Measurements from ENCODE around the gene SAMD4B. TPM values are rescaled to one million over a fixed set of nuclear protein-coding genes. Genes with fewer than 3 reads are reported as not detected.

Gene SAMD4B
- total and polyA plus RNA-seq, 2 experiments from 2014 or later = 104 to 172 TPM

- TF ChIP-seq CREB1 (CRISPR knock-in tag; IDR thresholded peaks at IDR 0.05; ENCODE audit: low read depth) (no peak), EZH2phosphoT487 (IDR thresholded peaks at IDR 0.05; ENCODE audit: unreplicated experiment) (no peak), STAT1 (IDR thresholded peaks at IDR 0.05; ENCODE audit: unreplicated experiment) (no peak), ETS1 (IDR thresholded peaks at IDR 0.05) (no peak), REST (IDR thresholded peaks at IDR 0.05; ENCODE audit: unreplicated experiment) (no peak), CTCF (conservative IDR thresholded peaks at IDR 0.05; ENCODE audit: low read depth in 2 of 2) (no peak), POLR2AphosphoS5 (IDR thresholded peaks at IDR 0.05; ENCODE audit: low read depth) (no peak), EZH2 (IDR thresholded peaks at IDR 0.05; ENCODE audit: low read depth, unreplicated experiment) (no peak), ZNF331 (CRISPR knock-in tag; IDR thresholded peaks at IDR 0.05; ENCODE audit: low read depth) (no peak)
Measured at GRCh38 chr19:39370735-39371134, 28.5 kb downstream of the SAMD4B start (continued).

GRCh38 chr19:39372047-39372802 is 30.0 kb downstream of the SAMD4B start:
- ATAC-seq (no peak), DNase-seq (ENCODE audit: low spot score) (no peak)
- Histone ChIP-seq H2AFZ (no peak overlapping the region), H3K4me1 (ENCODE audit: insufficient read depth) (no peaks in the 10 kb centered on the region), H3K9me2 (ENCODE audit: insufficient read depth) (no peaks in the 10 kb centered on the region), H3F3A (replicated peaks; ENCODE audit: low read depth) (0 out of 2 replicates have a peak, but pooled peaks cover 5% of the 10 kb centered on the region), H3K27ac (ENCODE audit: low read depth) (no peak overlapping the region), H3K4me3 (no peak overlapping the region), H3K79me2 (replicated peaks; ENCODE audit: insufficient read depth) (no peaks in the 10 kb centered on the region), H3K4me2 (no peak overlapping the region), H3K36me3 (ENCODE audit: insufficient read depth) (peaks cover 10% of the 10 kb centered on the region; the same call in 1 of the 2 replicates), H3K27me3 (ENCODE audit: insufficient read depth) (no peaks in the 10 kb centered on the region), H4K20me1 (replicated peaks; ENCODE audit: insufficient read depth) (peaks cover 10% of the 10 kb centered on the region; the same call in 1 of the 2 replicates)
- Mint-ChIP-seq H3K4me1 (no peaks in the 10 kb centered on the region), H3K27me3 (ENCODE audit: insufficient read depth, low read depth, poor library complexity) (no peaks in the 10 kb centered on the region), H3K4me3 (no peak overlapping the region), H3K27ac (no peak overlapping the region), H3K9me3 (no peaks in the 10 kb centered on the region; the same call in 2 of the 3 replicates), H3K36me3 (ENCODE audit: low read depth) (peaks cover 61% of the 10 kb centered on the region)
- TF ChIP-seq ETS1 (IDR thresholded peaks at IDR 0.05) (no peak), EZH2 (IDR thresholded peaks at IDR 0.05; ENCODE audit: low read depth, unreplicated experiment) (no peak), ZNF114 (CRISPR knock-in tag; IDR thresholded peaks at IDR 0.05) (no peak), CREB1 (CRISPR knock-in tag; IDR thresholded peaks at IDR 0.05; ENCODE audit: low read depth) (no peak), REST (IDR thresholded peaks at IDR 0.05; ENCODE audit: unreplicated experiment) (no peak), EZH2phosphoT487 (IDR thresholded peaks at IDR 0.05; ENCODE audit: unreplicated experiment) (no peak), JUNB (IDR thresholded peaks at IDR 0.05; ENCODE audit: unreplicated experiment) (no peak), NANOG (IDR thresholded peaks at IDR 0.05; ENCODE audit: borderline replicate concordance) (no peak), POLR2AphosphoS5 (IDR thresholded peaks at IDR 0.05; ENCODE audit: low read depth) (no peak), STAT1 (IDR thresholded peaks at IDR 0.05; ENCODE audit: unreplicated experiment) (no peak), ZNF331 (CRISPR knock-in tag; IDR thresholded peaks at IDR 0.05; ENCODE audit: low read depth) (no peak)

All from GM23338 (cell line).